ENCODE measurements around the gene KLHL22. TPM values are rescaled to one million over a fixed set of nuclear protein-coding genes. Genes with fewer than 3 reads are reported as not detected.
A peak's percentile ranks its signal among the peaks of the same experiment; 100 is the strongest.
"Not testable (repeated sequence)": the region's sequence is repeated elsewhere in the genome, so short reads cannot be mapped to it uniquely, and the experiment has no call there.

KLHL22 gene
- total RNA-seq, 8 experiments from 2014 or later = 15.9 to 27.7 (median 22.3) TPM

DNA sequence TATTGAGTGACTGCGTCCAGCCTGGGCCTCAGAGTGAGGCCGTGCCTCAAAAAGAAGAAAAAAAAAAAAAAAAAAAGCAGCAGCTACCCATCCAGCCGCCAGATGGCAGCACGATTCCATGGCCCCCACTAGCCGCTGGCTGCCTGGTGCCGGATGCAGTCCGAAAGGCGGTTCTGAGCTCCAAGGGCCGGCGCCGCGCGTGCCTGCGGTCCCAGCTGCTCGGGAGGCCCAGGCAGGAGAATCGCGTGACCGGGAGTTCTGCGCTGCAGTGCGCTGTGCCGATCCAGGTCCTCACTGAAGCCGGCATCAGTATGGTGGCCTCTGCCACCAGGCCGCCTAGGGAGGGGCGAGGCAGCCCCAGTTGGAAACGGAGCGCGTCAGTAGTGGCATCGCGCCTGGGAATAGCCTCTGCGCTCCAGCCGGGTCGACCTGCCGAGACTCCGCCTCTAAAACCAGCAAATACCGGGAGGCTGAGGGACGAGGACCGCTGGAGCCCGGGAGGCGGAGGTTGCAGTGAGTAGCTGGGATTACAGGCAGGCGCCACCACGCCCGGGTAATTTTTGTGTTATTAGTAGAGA is 77.3 kb downstream of the KLHL22 start:
- peak overlapping the region; percentile 9 to 37 (median 20) for H3K4me3 ChIP-seq
- WGBS, 10 experiments = 0 to 70% (median 6%) methylated on average over 1 to 11 of the region's 42 CpGs; no CpG with 5 or more reads in 4 of the 10 experiments
- no peak overlapping the region for H3K27ac ChIP-seq
- H3K4me1 ChIP-seq (replicated peaks in 1 of 2) = peaks cover 13 to 22% of the 10 kb centered on the region in 2 donors
- in situ Hi-C loops (cut with MboI; ENCODE audit: low pct_unique_long_range_greater_than_20kb in 2 of 9, low sequenced_read_pairs in 9 of 9, unreplicated experiment in 9 of 9) = no loop called here
- ATAC-seq (replicated peaks in 6 of 8) = peak; percentile 70 to 95 (median 88)

DNA sequence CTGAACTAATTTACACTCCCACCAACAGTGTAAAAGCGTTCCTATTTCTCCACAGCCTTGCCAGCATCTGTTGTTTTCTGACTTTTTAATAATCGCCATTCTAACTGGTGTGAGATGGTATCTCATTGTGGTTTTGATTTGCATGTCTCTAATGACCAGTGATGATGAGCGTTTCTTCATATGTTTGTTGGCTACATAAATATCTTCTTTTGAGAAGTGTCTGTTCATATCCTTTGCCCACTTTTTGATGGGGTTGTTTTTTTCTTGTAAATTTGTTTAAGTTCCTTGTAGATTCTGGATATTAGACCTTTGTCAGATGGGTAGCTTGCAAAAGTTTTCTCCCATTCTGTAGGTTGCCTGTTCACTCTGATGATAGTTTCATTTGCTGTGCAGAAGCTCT is 79.9 kb downstream of the KLHL22 start:
- not testable (repeated sequence) for ATAC-seq (replicated peaks in 6 of 8)

DNA sequence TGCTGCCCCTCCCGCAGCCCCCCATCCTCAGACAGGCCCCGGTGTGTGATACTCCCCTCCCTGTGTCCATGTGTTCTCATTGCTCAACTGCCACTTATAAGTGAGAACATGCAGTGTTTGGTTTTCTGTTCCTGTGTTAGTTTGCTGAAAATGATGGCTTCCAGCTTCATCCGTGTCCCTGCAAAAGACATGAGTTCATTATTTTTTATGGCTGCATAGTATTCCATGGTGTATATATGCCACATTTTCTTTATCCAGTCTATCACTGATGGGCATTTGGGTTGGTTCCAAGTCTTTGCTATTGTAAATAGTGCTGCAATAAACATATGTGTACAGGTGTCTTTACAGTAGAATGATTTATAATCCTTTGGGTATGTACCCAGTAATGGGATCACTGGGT is 80.4 kb downstream of the KLHL22 start:
- ATAC-seq (replicated peaks in 6 of 8); H3K4me3 ChIP-seq; H3K27ac ChIP-seq; in situ Hi-C loops (cut with MboI; ENCODE audit: low pct_unique_long_range_greater_than_20kb in 2 of 9, low sequenced_read_pairs in 9 of 9, unreplicated experiment in 9 of 9): not testable (repeated sequence)
- whole genome bisulfite sequencing, 10 experiments = 0 to 100% (median 100%) methylated on average over 1 to 2 of the region's 3 CpGs; no CpG with 5 or more reads in 5 of the 10 experiments
- H3K4me1 ChIP-seq (replicated peaks in 1 of 2) = peaks cover 11 to 19% of the 10 kb centered on the region in 2 donors

More for the DNA sequence above, 79.9 kb downstream of the KLHL22 start:
- H3K4me1 ChIP-seq (replicated peaks in 1 of 2) = peaks cover 11 to 20% of the 10 kb centered on the region in 2 donors
- H3K4me3 ChIP-seq; in situ Hi-C loops (cut with MboI; ENCODE audit: low pct_unique_long_range_greater_than_20kb in 2 of 9, low sequenced_read_pairs in 9 of 9, unreplicated experiment in 9 of 9); H3K27ac ChIP-seq: not testable (repeated sequence)
- WGBS, 10 experiments = 79 to 100% (median 92%) methylated on average over 1 to 2 of the region's 3 CpGs; no CpG with 5 or more reads in 7 of the 10 experiments

DNA sequence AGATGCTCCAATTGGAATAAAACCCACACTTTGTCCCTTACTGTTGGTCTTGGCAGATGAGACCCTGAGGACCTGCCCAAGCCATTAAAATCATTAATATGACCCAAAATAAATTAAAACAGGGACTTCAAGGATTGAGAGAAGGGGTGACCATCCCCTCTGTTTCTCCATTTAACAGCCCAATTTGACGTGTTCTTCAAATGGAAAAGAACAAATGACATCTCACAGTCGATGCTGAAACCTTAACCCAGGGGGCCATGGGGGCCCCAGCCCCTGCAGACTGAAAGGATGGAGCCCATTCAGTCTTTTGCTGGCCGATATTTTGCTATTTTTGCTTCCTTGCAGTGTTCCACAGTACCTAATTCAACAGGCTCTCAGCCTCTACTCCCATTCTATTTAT is 81.1 kb downstream of the KLHL22 start:
- Histone ChIP-seq H3K4me1 (replicated peaks in 1 of 2) (peaks cover 11 to 18% of the 10 kb centered on the region in 2 donors), H3K4me3 (no peak overlapping the region), H3K27ac (no peak overlapping the region)
- no peak for ATAC-seq (replicated peaks in 6 of 8)
- in situ Hi-C loops (cut with MboI; ENCODE audit: low pct_unique_long_range_greater_than_20kb in 2 of 9, low sequenced_read_pairs in 9 of 9, unreplicated experiment in 9 of 9) = no loop called here
- 19 to 100% (median 53%) methylated on average over 1 to 3 of the region's 3 CpGs for WGBS, 10 experiments

- H3K27ac ChIP-seq = no peak overlapping the region
- H3K4me3 ChIP-seq = no peak overlapping the region
- no peak for ATAC-seq (replicated peaks in 6 of 8)
- in situ Hi-C loops (cut with MboI; ENCODE audit: low pct_unique_long_range_greater_than_20kb in 2 of 9, low sequenced_read_pairs in 9 of 9, unreplicated experiment in 9 of 9) = no loop called here
- WGBS, 10 experiments = 30 to 100% (median 87%) methylated on average over 1 to 5 of the region's 5 CpGs; no CpG with 5 or more reads in 2 of the 10 experiments
- peaks cover 11 to 18% of the 10 kb centered on the region in 2 donors for H3K4me1 ChIP-seq (replicated peaks in 1 of 2)
Measured at GRCh38 chr22:20414059-20414440, 81.5 kb downstream of the KLHL22 start.

DNA sequence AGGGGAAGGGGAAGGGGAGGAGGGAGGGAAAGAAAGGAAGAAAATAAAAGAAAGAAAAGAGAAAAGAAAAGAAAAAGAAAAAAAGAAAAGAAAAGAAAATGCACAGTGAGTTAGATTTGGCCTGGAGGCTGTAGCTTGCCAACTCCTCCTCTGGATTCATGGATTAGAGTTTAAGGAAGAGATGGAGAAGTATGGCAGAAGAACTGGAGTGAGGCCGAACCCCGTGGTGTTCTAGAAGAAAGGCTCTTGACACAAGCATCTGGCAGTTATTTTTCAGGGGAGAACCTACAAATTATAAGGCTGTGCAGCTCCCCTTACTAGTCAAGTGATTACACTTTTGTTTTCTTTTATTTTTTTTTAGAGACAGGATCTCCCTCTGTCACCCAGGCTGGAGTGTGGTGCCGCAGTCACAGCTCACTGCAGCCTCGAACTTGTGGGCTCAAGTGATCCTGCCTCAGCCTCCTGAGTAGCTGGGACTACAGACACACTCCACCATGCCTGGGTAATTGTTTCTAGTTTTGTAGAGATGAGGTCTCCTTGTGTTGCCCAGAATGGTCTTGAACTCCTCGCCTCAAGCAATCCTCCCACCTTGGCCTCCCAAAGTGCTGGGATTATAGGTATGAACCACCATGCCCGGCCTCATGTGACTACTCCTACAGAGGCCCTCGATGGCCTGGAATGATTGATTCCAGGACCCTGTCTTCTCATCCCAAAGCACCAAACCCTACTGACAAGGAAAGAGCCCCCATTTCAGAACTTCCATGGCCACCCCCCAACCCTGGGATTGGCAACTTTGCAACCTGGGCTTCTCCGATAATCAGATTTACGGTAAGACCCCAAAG is 82.2 kb downstream of the KLHL22 start:
- 65 to 100% (median 92%) methylated on average over 2 to 6 of the region's 9 CpGs; no CpG with 5 or more reads in 2 of the 10 experiments for WGBS, 10 experiments
- in situ Hi-C loops (cut with MboI; ENCODE audit: low pct_unique_long_range_greater_than_20kb in 2 of 9, low sequenced_read_pairs in 9 of 9, unreplicated experiment in 9 of 9) = no loop called here
- no peak for ATAC-seq (replicated peaks in 6 of 8)
- no peak overlapping the region for H3K4me3 ChIP-seq
- H3K4me1 ChIP-seq (replicated peaks in 1 of 2) = peaks cover 11 to 16% of the 10 kb centered on the region in 2 donors
- H3K27ac ChIP-seq = no peak overlapping the region

DNA sequence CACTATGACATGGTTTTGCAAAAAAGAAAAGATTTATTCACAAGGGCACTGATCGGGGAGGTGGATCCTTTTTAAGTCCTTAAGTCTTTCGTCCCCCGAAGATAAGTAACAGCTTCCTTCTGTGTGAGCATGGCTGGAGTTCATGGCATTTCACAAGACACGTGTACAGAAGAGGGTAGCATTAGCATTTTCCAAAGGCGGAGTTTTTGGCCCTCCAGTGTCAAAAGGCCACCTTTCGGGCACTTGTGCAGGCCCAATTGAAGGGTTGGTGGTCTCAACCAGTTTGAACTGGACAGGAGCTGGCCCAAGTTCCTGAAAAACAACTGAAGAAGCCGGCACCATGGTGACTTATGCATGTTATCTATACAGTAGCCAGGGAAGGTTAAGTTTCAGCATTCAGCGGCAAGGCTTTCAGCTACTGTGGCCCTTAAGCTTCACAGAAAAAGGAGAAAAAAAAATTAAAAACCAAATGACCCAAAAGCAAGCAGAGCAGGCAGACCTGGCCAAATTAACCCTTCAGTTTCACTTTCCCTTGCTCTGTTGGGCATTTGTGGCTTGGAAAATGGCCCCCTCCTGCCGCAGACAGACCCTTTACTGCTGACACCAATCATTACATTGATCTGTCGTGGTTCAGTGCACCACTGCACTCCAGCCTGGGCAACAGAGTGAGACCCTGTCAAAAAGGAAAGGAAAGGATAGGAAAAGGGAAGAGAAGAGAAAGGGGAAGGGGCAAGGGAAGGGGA is 83.0 kb downstream of the KLHL22 start:
- Histone ChIP-seq H3K4me3 (no peak overlapping the region), H3K4me1 (replicated peaks in 1 of 2) (peaks cover 11 to 14% of the 10 kb centered on the region in 2 donors), H3K27ac (peak overlapping the region in 1 of 2 donors; percentile 69)
- 31 to 100% (median 40%) methylated on average over 1 to 8 of the region's 10 CpGs; no CpG with 5 or more reads in 3 of the 10 experiments for WGBS, 10 experiments
- ATAC-seq (replicated peaks in 6 of 8) = peak in 5 of 8 experiments; percentile 47 to 61 (median 51)
- in situ Hi-C loops (cut with MboI; ENCODE audit: low pct_unique_long_range_greater_than_20kb in 2 of 9, low sequenced_read_pairs in 9 of 9, unreplicated experiment in 9 of 9) = no loop called here

- WGBS, 10 experiments = 80 to 97% (median 88%) methylated on average over 1 to 3 of the region's 3 CpGs; no CpG with 5 or more reads in 1 of the 10 experiments
- H3K4me3 ChIP-seq; ATAC-seq (replicated peaks in 6 of 8); in situ Hi-C loops (cut with MboI; ENCODE audit: low pct_unique_long_range_greater_than_20kb in 2 of 9, low sequenced_read_pairs in 9 of 9, unreplicated experiment in 9 of 9); H3K27ac ChIP-seq: not testable (repeated sequence)
- peaks cover 11 to 14% of the 10 kb centered on the region in 2 donors for H3K4me1 ChIP-seq (replicated peaks in 1 of 2)
Measured at GRCh38 chr22:20409385-20409784, 86.2 kb downstream of the KLHL22 start.

DNA sequence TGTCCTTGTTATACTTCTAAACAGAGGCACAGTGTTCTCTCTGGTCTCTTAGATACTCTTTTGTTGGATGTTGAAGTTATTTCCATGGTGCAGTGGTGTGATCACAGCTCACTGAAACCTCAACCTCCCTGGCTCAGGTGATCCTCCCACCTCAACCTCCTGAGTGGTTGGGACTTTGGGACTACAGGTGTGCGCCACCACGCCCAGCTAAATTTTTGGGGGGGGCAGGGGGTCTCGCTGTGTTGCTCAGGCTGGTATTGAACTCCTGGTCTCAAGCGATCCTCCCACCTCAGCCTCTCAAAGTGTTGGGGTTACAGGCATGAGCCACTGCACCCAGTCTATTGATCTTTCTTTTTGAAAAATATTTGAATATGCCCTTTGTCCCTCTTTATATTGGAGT is 86.7 kb downstream of the KLHL22 start:
- ATAC-seq (replicated peaks in 6 of 8) = peak in 1 of 8 experiments; percentile 34
- in situ Hi-C loops (cut with MboI; ENCODE audit: low pct_unique_long_range_greater_than_20kb in 2 of 9, low sequenced_read_pairs in 9 of 9, unreplicated experiment in 9 of 9) = no loop called here

DNA sequence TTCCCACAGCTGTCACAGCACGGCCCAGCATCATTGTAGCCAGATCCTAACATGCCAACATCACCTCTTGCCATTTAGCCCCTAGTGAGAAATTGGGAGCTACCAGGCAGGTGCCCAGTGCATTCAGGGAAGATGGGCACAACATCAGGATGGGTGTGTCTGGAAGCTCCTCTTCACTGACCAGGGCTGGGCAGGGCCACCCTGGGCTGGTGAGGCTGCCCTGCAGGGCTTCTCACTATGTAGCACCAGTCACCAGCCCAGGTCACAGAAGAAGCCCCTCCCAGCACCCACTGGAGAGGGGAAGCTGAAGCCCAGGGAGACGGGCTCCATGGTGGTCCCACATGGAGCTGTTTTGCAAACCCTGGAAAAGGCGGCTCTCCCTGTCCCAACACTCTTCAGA is 87.8 kb downstream of the KLHL22 start:
- H3K27ac ChIP-seq = no peak overlapping the region
- 60 to 100% (median 71%) methylated on average over 1 of the region's 3 CpGs; no CpG with 5 or more reads in 7 of the 10 experiments for WGBS, 10 experiments
- ATAC-seq (replicated peaks in 6 of 8) = no peak
- no peak overlapping the region for H3K4me3 ChIP-seq
- H3K4me1 ChIP-seq (replicated peaks in 1 of 2) = peaks cover 9 to 10% of the 10 kb centered on the region in 2 donors
- in situ Hi-C loops (cut with MboI; ENCODE audit: low pct_unique_long_range_greater_than_20kb in 2 of 9, low sequenced_read_pairs in 9 of 9, unreplicated experiment in 9 of 9) = no loop called here

More for the DNA sequence above, 86.7 kb downstream of the KLHL22 start:
- no peak overlapping the region for H3K27ac ChIP-seq
- H3K4me1 ChIP-seq (replicated peaks in 1 of 2) = peaks cover 11 to 14% of the 10 kb centered on the region in 2 donors
- WGBS, 10 experiments = 57 to 91% (median 86%) methylated on average over 1 to 4 of the region's 4 CpGs; no CpG with 5 or more reads in 6 of the 10 experiments
- no peak overlapping the region for H3K4me3 ChIP-seq

- in situ Hi-C loops (cut with MboI; ENCODE audit: low pct_unique_long_range_greater_than_20kb in 2 of 9, low sequenced_read_pairs in 9 of 9, unreplicated experiment in 9 of 9) = no loop called here
- WGBS, 10 experiments = 80 to 100% (median 97%) methylated on average over 1 to 6 of the region's 13 CpGs; no CpG with 5 or more reads in 3 of the 10 experiments
- H3K4me1 ChIP-seq (replicated peaks in 1 of 2) = peaks cover 0 to under 1% of the 10 kb centered on the region in 2 donors
- H3K27ac ChIP-seq = peak overlapping the region; percentile 17 to 19
- H3K4me3 ChIP-seq = no peak overlapping the region
- ATAC-seq (replicated peaks in 6 of 8) = no peak
Measured at GRCh38 chr22:20406686-20407408, 88.7 kb downstream of the KLHL22 start.
